PC-9 (cell line): ENCODE data around the gene CIAPIN1. TPM values are rescaled to one million over a fixed set of nuclear protein-coding genes. Genes with fewer than 3 reads are reported as not detected.

Experiments used
- total RNA-seq: library from RNA; stranded (reverse); gene quantifications from 2 replicates; pipeline ENCODE4 v1.2.3, GENCODE V29; 2021

Gene CIAPIN1
- total RNA-seq, 1 experiment from 2014 or later, result 51.4 TPM

Other genes with a start within 250 kb of the CIAPIN1 start
- 19.8 and 23.6 TPM in 2 replicates for gene ARL2BP, start 202.1 kb downstream of the CIAPIN1 start, total RNA-seq
- gene PLLP, start 162.7 kb downstream of the CIAPIN1 start, total RNA-seq, result 1.8 and 2.8 TPM in 2 replicates
- 0.24 and 0.35 TPM in 2 replicates for gene CCL22, start 88.6 kb downstream of the CIAPIN1 start, total RNA-seq
- gene CX3CL1, start 74.9 kb downstream of the CIAPIN1 start, total RNA-seq, result not detected in 2 replicates
- not detected in 2 replicates for gene CCL17, start 42.6 kb downstream of the CIAPIN1 start, total RNA-seq
- 53.5 and 58.3 TPM in 2 replicates for gene COQ9, start 94 bp upstream of the CIAPIN1 start, total RNA-seq
- gene POLR2C, start 15.3 kb upstream of the CIAPIN1 start, total RNA-seq, result 47.3 and 47.8 TPM in 2 replicates
- gene DOK4, start 39.1 kb upstream of the CIAPIN1 start, total RNA-seq, result 27.4 and 38.7 TPM in 2 replicates
- gene CCDC102A, start 89.2 kb upstream of the CIAPIN1 start, total RNA-seq, result 8.1 and 11.8 TPM in 2 replicates
- not detected in 2 replicates for gene ADGRG5, start 95.3 kb upstream of the CIAPIN1 start, total RNA-seq
- 105 and 131 TPM in 2 replicates for gene ADGRG1, start 181.2 kb upstream of the CIAPIN1 start, total RNA-seq
- gene ADGRG3, start 220.9 kb upstream of the CIAPIN1 start, total RNA-seq, result 0.25 TPM in 1 of 2 replicates, not detected in the other
- gene DRC7, start 247.4 kb upstream of the CIAPIN1 start, total RNA-seq, result 0.85 and 1.7 TPM in 2 replicates